ENCODE results near the gene CETP.
"Not testable (repeated sequence)": the region's sequence is repeated elsewhere in the genome, so short reads cannot be mapped to it uniquely, and the experiment has no call there.

The CETP gene

GRCh38 chr16:56982695-56983094 lies 20.9 kb downstream of the CETP start:
- DNase-seq (ENCODE audit: low read depth) = no peak
- TF ChIP-seq CTCF (IDR thresholded peaks at IDR 0.05; ENCODE audit: insufficient read depth, low read depth, low read length, missing control alignments) = no peak
- no peak overlapping the region for H3K4me3 ChIP-seq (ENCODE audit: low read depth, low read length)

GRCh38 chr16:56983211-56983751 lies 21.5 kb downstream of the CETP start:
- no peak for DNase-seq (ENCODE audit: low read depth)
- H3K4me3 ChIP-seq (ENCODE audit: low read depth, low read length) = no peak overlapping the region
- no peak for TF ChIP-seq CTCF (IDR thresholded peaks at IDR 0.05; ENCODE audit: insufficient read depth, low read depth, low read length, missing control alignments)

- no peak for TF ChIP-seq CTCF (IDR thresholded peaks at IDR 0.05; ENCODE audit: insufficient read depth, low read depth, low read length, missing control alignments)
- H3K4me3 ChIP-seq (ENCODE audit: low read depth, low read length) = no peak overlapping the region
- no peak for DNase-seq (ENCODE audit: low read depth)
Observed at GRCh38 chr16:56984639-56985038, 22.9 kb downstream of the CETP start.

- TF ChIP-seq CTCF (IDR thresholded peaks at IDR 0.05; ENCODE audit: insufficient read depth, low read depth, low read length, missing control alignments) = no peak
- H3K4me3 ChIP-seq (ENCODE audit: low read depth, low read length) = no peak overlapping the region
- DNase-seq (ENCODE audit: low read depth) = no peak
Observed at GRCh38 chr16:56985288-56985961, 23.7 kb downstream of the CETP start.

- H3K4me3 ChIP-seq (ENCODE audit: low read depth, low read length) = no peak overlapping the region
- no peak for TF ChIP-seq CTCF (IDR thresholded peaks at IDR 0.05; ENCODE audit: insufficient read depth, low read depth, low read length, missing control alignments)
- DNase-seq (ENCODE audit: low read depth) = no peak
Observed at GRCh38 chr16:56985962-56986360, 24.2 kb downstream of the CETP start.

GRCh38 chr16:56986361-56986760 lies 24.6 kb downstream of the CETP start:
- no peak for TF ChIP-seq CTCF (IDR thresholded peaks at IDR 0.05; ENCODE audit: insufficient read depth, low read depth, low read length, missing control alignments)
- no peak overlapping the region for H3K4me3 ChIP-seq (ENCODE audit: low read depth, low read length)
- no peak for DNase-seq (ENCODE audit: low read depth)

GRCh38 chr16:56986908-56987307 lies 25.2 kb downstream of the CETP start:
- not testable (repeated sequence) for H3K4me3 ChIP-seq (ENCODE audit: low read depth, low read length); DNase-seq (ENCODE audit: low read depth)

Measured in GM12865 (cell line).